Vagina (tissue), 2 donors: ENCODE data around the gene NCAPG2. TPM values are rescaled to one million over a fixed set of nuclear protein-coding genes. Genes with fewer than 3 reads are reported as not detected.

Experiments used
- DNase-seq, 2 donors: peaks; one replicate each; pipeline ENCODE4 v3.0.0-alpha.2; 2017; ENCODE audit errors: extremely low spot score in 2 of 2
- H3K27ac ChIP-seq: fragments of 200-600 bp; sonication (generic); one replicate; pipeline ENCODE4 v1.5.1; 2019
- H3K27me3 ChIP-seq: fragments of 200-600 bp; sonication (generic); one replicate; pipeline ENCODE4 v1.5.1; 2019
- H3K36me3 ChIP-seq, 2 donors: fragments of 200-600 bp; sonication (generic); one replicate each; pipeline ENCODE4 v1.5.1; 2017 to 2019
- H3K4me1 ChIP-seq: fragments of 200-600 bp; sonication (generic); one replicate; pipeline ENCODE4 v1.5.1; 2019
- H3K4me3 ChIP-seq, 2 donors: fragments of 200-600 bp; sonication (generic); 1 replicate in 1 of 2; 2 replicates in 1 of 2; pipeline ENCODE4 v1.5.1; 2016 to 2019
- H3K9me3 ChIP-seq: fragments of 200-600 bp; sonication (generic); one replicate; pipeline ENCODE4 v1.5.1; 2019
- CTCF ChIP-seq, 3 experiments: fragments of 450-650 bp in 2 of 3; fragments of 200-600 bp in 1 of 3; sonication (generic) in 1 of 3; IDR thresholded peaks; one replicate each; pipeline ENCODE4 v1.5.1; 2017 to 2019; ENCODE audit warnings: antibody characterized with exemption in 3 of 3, mild to moderate bottlenecking in 2 of 3, moderate library complexity in 2 of 3
- POLR2A ChIP-seq, 2 donors: fragments of 450-650 bp; IDR thresholded peaks; one replicate each; pipeline ENCODE4 v1.6.1; 2017; ENCODE audit warnings: antibody characterized with exemption in 2 of 2, mild to moderate bottlenecking in 2 of 2, moderate library complexity in 2 of 2
- POLR2AphosphoS5 ChIP-seq, 2 donors: sonication (generic); formaldehyde crosslinking; IDR thresholded peaks; one replicate each; pipeline ENCODE4 v1.9.0; 2017; ENCODE audit warnings: antibody characterized with exemption in 2 of 2, mild to moderate bottlenecking in 2 of 2, low read depth in 1 of 2; ENCODE audit not compliant: insufficient read depth in 1 of 2
- intact Hi-C: fragments of 100-400 bp; cut with DNase I; formaldehyde crosslinking; loops from one replicate; pipeline ENCODE4 v1.15.1; 2023
- total RNA-seq: library from RNA; depleted of rRNA; stranded (reverse); fragments of >200 nt; gene quantifications from one replicate; pipeline ENCODE4 v1.2.3, GENCODE V29; 2016

Gene NCAPG2
- total RNA-seq, 1 donor from 2014 or later: 9.6 TPM

GRCh38 chr7:158730383-158731346 lies 26.1 kb upstream of the NCAPG2 start:
- peaks cover 0 to 21% of the 10 kb centered on the region in 2 donors for H3K36me3 ChIP-seq
- no peaks in the 10 kb centered on the region for H3K27me3 ChIP-seq
- no peaks in the 10 kb centered on the region for H3K9me3 ChIP-seq
- intact Hi-C loops: no loop called here
- no peaks in the 10 kb centered on the region for H3K4me1 ChIP-seq
- no peak for TF ChIP-seq CTCF (IDR thresholded peaks at IDR 0.05)
- TF ChIP-seq POLR2A (IDR thresholded peaks at IDR 0.05): no peak
- no peak for TF ChIP-seq POLR2AphosphoS5 (IDR thresholded peaks at IDR 0.05; ENCODE audit: insufficient read depth in 1 of 2, low read depth in 1 of 2)
- no peak overlapping the region for H3K4me3 ChIP-seq
- no peak overlapping the region for H3K27ac ChIP-seq
- DNase-seq: no peak

- Histone ChIP-seq H3K27ac (no peak overlapping the region), H3K4me1 (no peaks in the 10 kb centered on the region), H3K27me3 (no peaks in the 10 kb centered on the region), H3K4me3 (no peak overlapping the region), H3K9me3 (no peaks in the 10 kb centered on the region), H3K36me3 (peaks cover 0 to 14% of the 10 kb centered on the region in 2 donors)
- intact Hi-C loops: no loop called here
- no peak for DNase-seq
- TF ChIP-seq POLR2AphosphoS5 (IDR thresholded peaks at IDR 0.05; ENCODE audit: insufficient read depth in 1 of 2, low read depth in 1 of 2): no peak
- no peak for TF ChIP-seq CTCF (IDR thresholded peaks at IDR 0.05)
- TF ChIP-seq POLR2A (IDR thresholded peaks at IDR 0.05): no peak
Measured at GRCh38 chr7:158729646-158730382, 25.2 kb upstream of the NCAPG2 start.

DNA sequence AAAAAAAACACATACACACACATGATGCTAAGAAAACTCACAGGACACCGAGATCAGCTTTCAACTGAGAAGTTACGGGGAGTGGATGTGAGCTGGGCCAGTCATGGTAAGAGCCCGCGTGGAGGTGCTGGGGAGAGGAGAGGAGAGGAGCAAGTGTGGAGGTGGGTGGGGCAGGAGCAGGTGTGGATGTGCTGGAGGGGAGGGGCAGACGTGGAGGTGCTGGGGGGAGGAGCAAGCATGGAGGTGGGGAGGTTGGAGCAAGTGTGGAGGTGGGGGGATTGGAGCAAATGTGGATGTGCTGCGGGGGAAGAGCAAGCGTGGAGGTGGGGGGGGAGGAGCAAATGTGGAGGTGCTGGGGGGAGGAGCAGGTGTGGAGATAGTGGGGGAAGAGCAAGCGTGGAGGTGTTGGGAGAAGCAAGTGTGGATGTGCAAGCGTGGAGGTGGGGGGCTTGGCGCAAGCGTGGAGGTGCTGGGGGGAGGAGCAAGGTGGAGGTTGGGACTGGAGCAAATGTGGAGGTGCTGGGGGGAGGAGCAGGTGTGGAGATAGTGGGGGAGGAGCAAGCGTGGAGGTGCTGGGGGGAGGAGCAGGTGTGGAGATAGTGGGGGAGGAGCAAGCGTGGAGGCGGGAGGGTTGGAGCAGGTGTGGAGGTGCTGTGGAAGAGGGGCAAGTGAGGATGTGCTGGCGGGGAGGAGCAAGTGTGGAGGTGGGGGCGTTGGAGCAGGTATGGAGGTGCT lies 24.5 kb upstream of the NCAPG2 start:
- Histone ChIP-seq H3K4me3 (no peak overlapping the region), H3K27ac (no peak overlapping the region), H3K9me3 (no peaks in the 10 kb centered on the region), H3K27me3 (no peaks in the 10 kb centered on the region), H3K4me1 (no peaks in the 10 kb centered on the region), H3K36me3 (peaks cover 0 to 6% of the 10 kb centered on the region in 2 donors)
- intact Hi-C loops: no loop called here
- DNase-seq: no peak
- TF ChIP-seq POLR2AphosphoS5 (IDR thresholded peaks at IDR 0.05; ENCODE audit: insufficient read depth in 1 of 2, low read depth in 1 of 2) (no peak), CTCF (IDR thresholded peaks at IDR 0.05) (no peak), POLR2A (IDR thresholded peaks at IDR 0.05) (no peak)

GRCh38 chr7:158727690-158728089 lies 23.1 kb upstream of the NCAPG2 start:
- H3K27ac ChIP-seq: no peak overlapping the region
- H3K36me3 ChIP-seq: no peaks in the 10 kb centered on the region
- no peaks in the 10 kb centered on the region for H3K4me1 ChIP-seq
- no peak for TF ChIP-seq POLR2AphosphoS5 (IDR thresholded peaks at IDR 0.05; ENCODE audit: insufficient read depth in 1 of 2, low read depth in 1 of 2)
- TF ChIP-seq POLR2A (IDR thresholded peaks at IDR 0.05): no peak
- no peak for TF ChIP-seq CTCF (IDR thresholded peaks at IDR 0.05)
- intact Hi-C loops: no loop called here
- H3K4me3 ChIP-seq: no peak overlapping the region
- no peaks in the 10 kb centered on the region for H3K27me3 ChIP-seq
- H3K9me3 ChIP-seq: no peaks in the 10 kb centered on the region
- no peak for DNase-seq
